ENCODE results near the gene CAPRIN2.

- TF ChIP-seq, protein P1, sequence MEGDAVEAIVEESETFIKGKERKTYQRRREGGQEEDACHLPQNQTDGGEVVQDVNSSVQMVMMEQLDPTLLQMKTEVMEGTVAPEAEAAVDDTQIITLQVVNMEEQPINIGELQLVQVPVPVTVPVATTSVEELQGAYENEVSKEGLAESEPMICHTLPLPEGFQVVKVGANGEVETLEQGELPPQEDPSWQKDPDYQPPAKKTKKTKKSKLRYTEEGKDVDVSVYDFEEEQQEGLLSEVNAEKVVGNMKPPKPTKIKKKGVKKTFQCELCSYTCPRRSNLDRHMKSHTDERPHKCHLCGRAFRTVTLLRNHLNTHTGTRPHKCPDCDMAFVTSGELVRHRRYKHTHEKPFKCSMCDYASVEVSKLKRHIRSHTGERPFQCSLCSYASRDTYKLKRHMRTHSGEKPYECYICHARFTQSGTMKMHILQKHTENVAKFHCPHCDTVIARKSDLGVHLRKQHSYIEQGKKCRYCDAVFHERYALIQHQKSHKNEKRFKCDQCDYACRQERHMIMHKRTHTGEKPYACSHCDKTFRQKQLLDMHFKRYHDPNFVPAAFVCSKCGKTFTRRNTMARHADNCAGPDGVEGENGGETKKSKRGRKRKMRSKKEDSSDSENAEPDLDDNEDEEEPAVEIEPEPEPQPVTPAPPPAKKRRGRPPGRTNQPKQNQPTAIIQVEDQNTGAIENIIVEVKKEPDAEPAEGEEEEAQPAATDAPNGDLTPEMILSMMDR (IDR thresholded peaks at IDR 0.05) = no peak
- no peak for TF ChIP-seq POLR2A (IDR thresholded peaks at IDR 0.05)
Observed at GRCh38 chr12:30691122-30691879, 63.5 kb downstream of the CAPRIN2 start.
